NCI-H1417 treated with DMSO at 0.1 percent for 48 hours (cell line): ENCODE data around the gene KRTAP2-3.

Experiments
- DNase-seq: peaks from one replicate; lab custom pipeline; 2025; lab: John Stamatoyannopoulos, UW

The KRTAP2-3 gene

DNA sequence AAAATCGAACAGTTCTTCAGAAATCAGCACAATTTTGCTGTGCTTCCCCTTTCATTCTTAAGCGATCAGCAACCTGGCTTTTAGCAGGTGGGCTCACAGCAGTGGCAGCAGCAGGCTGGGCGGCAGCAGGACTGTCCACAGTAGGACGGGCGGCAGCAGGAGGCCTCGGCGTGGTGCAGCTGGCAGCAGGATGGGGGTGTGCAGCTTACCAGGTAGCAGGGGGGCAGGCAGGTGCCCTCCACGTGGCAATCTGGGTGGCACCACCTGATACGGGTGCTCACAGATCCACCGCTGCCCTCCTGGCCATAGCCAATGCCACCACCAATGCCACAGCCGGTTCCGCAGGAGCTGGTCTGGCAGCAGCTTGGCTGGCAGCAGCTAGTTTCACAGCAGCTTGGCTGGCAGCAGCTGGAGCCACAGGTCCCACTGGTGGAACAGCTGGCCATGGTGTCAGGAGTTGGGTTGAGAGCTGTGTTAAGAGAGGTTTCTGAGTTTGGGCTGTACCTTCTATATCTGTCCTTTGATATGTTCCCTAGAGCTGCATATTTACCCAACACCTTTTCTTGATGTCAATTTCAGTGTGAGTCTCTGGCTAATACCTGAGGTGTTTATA lies 30.2 kb downstream of the KRTAP2-3 start, which contains the start of gene KRTAP1-4:
Gene KRTAP1-4, minus strand, starts transcription at position 563 of the 613 bp plus-strand sequence. Its CDS starts 117 bp downstream, at position 446.
- DNase-seq, result no peak

DNA sequence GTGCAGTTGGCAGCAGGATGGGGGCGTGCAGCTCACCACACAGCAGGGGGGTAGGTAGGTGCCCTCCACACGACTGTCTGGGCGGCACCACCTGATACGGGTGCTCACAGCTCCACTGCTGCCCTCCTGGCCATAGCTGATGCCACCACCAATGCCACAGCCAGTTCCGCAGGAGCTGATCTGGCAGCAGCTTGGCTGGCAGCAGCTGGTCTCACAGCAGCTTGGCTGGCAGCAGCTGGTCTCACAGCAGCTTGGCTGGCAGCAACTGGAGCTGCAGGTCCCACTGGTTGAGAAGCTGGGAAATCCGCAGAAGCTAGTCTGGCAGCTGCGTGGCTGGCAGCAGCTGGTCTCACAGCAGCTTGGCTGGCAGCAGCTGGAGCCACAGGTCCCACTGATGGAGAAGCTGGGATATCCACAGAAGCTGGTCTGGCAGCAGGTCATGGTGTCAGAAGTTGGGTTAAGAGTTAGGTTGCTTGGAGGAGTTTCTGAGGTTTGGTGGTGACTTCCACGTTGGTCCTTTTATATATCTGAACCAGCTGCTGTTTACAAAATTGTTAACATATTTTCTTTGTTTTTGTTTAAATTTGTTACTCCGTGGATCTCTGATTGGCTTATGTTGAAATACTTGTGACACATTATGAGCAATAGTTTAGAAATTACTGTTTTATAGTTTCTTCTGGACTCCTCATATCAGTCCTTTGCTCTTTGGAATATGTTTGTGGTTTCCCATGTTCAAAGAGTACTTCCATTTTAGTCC lies 33.0 kb downstream of the KRTAP2-3 start, which contains the start of gene KRTAP1-5:
Gene KRTAP1-5, minus strand, starts transcription at position 494 of the 757 bp plus-strand sequence. Its CDS starts 53 bp downstream, at position 441.
- DNase-seq, result no peak

DNA sequence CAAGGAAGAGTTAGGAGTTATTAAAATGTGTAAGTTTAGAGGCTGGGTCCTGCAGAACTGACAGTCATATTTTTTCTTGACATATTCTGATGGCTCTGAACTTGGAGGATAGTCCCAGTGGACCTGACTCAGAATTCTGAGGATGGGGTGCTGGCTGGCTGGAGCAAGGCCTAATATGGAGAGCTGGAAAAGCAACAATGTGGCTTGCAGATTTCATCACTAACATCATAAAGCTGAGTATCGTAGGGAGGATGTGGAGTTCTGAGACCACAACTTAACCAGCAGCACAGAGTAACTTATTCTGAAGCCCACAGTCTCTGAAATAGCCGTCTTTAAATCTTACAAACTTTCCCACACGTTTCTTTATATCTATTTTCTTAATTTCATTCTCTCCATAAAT lies 35.2 kb downstream of the KRTAP2-3 start:
- no peak for DNase-seq

DNA sequence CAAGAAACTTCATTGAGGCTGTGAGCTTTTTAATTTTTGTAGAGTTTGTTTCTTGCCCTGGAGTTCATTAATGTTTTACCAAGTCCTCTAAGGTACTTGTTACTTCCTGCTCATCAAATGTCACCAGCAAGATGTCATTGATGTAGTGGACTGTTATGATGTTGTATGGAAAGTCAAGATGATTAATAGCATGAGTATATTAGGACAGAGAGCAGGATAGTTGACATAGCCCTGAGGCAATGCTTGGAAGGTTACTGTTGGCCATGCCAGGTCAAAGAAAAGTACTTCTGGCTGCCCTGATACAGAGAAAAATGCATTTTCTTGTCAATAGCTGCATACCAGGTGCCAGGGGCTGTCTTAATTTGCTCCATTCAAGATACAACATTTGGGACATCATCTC lies 39.6 kb downstream of the KRTAP2-3 start:
- DNase-seq, result no peak

DNA sequence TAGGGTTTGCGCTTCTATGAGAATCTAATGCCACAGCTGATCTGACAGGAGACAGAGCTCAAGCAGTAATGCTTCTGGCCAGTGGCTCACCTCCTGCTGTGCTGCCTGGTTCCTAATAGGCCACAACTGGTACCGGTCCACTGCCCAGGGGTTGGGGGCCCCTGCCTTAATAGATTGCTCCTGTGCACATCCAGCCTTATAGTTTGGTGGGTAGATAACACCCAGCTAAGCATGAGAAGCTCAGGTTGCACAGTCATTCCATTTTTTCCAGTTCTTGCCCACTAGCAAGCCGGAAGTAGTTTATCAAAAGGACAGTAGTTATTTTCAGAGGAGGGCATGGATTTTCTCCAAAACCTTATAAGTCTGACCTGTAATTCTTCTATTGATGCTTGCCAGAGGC lies 40.5 kb downstream of the KRTAP2-3 start:
- no peak for DNase-seq

DNA sequence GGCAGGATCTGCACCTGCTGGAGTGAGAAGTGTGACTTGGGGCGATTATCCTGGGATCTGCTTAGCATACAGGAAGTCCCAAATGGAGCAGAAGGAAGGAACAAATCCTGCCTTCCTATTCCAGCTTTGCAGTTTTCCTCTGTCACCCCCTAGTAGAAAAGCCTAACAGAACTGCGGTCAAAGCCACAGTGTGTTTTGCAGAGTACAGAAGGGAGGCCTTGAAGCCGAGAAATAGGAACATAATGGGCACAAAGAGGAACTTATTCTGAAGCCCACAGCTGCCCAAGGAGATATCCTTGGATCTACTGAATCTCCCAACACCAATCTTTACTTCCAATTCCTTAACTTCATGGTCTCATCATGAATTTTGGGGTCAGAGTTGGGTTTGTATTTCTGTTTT lies 41.4 kb downstream of the KRTAP2-3 start:
- no peak for DNase-seq

DNA sequence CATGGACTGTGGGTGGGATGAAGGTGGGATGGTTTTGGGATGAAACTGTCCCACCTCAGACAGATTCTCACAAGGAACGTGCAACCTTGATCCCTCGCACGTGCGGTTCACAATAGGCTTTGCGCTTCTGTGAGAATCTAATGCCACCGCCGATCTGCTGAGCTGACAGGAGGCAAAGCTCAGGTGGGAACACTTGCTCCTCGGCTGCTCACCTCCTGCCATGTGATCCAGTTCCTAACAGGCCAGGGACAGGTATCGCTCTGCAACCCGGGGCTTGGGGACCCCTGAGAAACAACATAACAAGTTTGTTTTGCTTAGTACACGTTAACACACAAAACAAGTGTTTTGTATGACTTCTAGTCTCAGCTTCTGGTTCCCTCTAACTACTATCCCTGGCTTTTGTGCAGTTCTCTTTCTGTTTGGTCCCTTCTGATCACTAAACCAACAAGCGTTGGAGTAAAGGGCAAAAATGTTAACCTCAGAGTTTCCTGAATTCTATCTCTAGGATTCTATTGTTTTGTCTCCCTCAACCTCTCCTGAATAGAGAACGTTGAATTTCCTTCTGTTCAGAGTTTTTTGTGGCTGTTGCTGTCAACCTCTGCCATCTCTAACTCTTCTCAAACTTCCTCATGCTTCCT lies 43.2 kb downstream of the KRTAP2-3 start:
- DNase-seq, result no peak

DNA sequence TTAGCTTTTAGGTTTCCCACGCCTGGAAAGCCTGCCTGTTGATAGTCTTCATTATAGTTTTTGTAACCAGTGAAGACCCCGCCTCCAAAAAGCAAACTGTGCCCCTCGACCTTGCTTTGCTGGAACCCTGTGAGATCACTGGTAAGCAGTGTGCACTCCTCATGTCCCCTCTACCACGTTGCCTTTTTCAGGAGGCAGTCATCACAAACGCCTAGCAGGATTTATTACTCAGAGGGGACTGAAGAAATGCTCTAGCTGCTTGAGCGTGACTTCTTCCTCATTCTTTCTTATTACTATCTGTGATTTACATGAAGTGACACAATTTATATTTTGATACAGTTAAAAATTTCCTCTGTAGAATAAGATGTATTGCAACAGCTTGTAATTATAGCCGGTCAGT lies 44.5 kb downstream of the KRTAP2-3 start:
- DNase-seq, result no peak

DNA sequence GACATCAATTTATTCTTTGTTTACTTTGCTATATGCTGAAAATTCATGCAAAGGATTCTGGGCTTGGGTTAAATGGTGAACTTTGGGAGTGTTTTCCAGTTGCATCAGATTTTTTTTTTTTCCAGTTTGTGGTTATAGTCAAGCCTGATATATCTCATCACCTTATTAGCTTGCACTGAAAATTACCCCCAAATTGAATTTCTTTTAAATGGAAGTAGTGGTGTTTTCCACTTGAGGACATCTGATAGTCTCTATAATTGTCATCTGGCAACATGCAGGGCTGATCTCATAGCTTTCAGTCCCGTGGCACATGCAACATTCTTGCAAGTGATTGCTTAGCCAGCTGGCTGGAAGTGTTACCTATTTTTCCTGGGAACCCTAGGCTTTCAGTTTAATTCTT lies 46.3 kb downstream of the KRTAP2-3 start:
- no peak for DNase-seq

DNA sequence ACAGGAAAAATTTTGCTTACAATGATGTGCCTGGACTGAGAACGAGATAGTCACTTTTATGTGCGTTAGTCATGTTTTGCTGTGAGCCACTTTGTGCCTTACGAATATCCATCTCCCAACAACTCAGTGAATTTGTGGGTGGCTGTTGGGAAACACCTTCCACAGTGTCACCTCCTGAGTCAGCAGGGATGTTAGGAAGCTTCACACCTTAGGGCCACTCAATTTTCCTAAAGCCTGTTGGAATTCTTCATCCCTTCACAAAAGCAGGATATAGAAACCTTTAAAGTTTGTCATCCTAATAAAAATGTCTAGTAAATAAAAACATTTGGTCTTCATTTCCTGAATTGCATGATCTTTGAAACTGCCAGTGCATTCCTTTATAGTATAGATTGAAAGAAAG lies 46.7 kb downstream of the KRTAP2-3 start:
- DNase-seq, result no peak

DNA sequence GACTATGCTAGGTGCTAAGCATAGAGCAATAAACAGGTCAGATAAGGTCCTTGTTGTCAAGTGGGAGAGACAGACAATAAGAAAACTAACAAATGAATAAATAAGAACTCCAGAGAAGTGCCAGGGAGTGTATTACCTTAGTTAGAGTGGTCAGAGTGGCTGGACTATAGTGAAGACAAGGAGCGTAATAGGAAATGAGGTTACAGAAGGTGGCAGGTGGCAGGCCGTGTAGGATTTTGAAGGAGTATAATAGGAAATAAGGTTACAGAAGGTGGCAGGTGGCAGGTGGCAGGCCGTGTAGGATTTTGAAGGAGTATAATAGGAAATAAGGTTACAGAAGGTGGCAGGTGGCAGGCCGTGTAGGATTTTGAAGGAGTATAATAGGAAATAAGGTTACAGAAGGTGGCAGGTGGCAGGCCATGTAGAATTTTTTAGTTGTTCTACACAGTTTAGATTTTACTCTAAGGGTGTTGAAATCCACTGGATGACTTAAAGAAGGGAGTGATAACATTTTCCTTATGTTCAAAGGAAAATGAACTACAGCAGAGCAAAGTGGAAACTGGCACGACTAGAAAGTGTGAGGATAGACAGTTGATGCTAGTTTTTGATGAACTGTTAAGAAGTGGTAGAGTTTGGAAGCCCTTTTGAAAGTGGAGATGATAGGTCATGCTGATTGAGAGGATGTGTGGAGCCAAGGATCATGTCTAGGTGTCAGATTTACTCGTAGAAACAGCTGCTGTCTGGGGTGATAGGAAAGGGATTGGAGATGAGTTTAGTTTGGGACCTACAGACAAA lies 47.4 kb downstream of the KRTAP2-3 start:
- no peak for DNase-seq

DNA sequence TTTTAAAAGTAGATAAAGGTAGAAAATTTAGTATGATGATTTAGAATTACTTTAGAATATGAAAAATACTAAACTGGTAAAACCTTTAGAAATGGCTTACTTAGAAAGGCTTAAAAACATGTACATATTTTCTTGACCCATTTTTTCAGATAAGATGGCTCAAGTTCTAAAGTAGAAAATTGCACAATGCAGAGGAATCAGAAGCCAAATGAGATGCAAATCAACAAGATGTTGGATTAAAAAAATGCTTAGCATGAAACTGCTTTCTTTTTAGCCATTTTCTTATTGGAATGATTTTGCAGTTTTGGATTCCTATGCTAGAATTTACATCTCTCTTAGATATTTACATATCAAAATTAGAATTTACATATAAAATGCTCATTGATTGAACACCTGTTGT lies 49.5 kb downstream of the KRTAP2-3 start:
- DNase-seq, result no peak

DNA sequence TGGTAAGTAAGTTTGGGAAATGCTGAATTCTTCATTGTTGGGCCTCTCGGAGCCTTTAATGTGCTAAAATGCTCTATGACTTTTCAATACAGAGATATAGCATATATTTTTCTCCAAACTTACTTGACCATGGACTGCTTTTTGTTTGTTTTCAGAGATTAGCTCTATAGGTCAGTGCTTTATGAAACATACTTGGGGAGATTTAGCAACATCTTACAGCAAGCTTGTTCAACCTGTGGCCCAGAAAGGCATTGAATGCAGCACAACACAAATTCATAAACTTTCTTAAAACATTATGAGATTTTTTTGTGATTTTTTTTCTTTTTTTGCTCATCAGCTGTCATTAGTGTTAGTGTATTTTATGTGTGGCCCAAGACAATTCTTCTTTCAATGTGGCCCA lies 50.0 kb downstream of the KRTAP2-3 start:
- DNase-seq, result no peak

DNA sequence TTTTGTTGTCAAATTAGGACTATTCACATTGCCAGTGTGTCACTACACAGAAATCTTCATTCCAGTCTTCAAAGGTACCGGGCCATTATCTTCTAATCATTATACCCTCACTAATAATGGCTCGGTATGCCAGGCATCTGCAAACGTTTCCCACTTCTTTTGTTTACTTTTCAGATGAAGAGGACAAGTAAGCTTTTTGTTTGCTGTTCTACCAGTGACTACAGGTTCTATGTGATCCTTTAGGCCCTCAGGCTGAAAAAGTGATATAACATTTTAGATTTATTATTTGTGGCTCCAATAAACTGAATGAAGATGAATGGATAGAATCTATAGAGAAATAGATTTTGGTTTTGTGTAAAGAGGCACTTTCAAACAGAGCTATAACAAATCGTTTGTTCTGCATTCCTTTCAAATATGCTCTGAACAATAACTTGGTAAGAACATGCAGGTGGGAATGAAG lies 50.6 kb downstream of the KRTAP2-3 start:
- no peak for DNase-seq
